GM19351 (cell line): Measurements from ENCODE around the gene PCSK2.
A peak's percentile ranks its signal among the peaks of the same experiment; 100 is the strongest.

Source experiments
- ATAC-seq: cut with Tn5 transposase; IDR thresholded peaks from one replicate; pipeline ENCODE4 v1.9.1; 2021; ENCODE audit warnings: mild to moderate bottlenecking, moderate library complexity; ENCODE audit not compliant: unreplicated experiment

Gene PCSK2

GRCh38 chr20:17525132-17525531, 298.3 kb downstream of the PCSK2 start:
- ATAC-seq = no peak

- peak; percentile 78 for ATAC-seq
Measured at GRCh38 chr20:17525650-17526049, 298.8 kb downstream of the PCSK2 start.

GRCh38 chr20:17529586-17529985, 302.7 kb downstream of the PCSK2 start:
- no peak for ATAC-seq

- ATAC-seq = no peak
Measured at GRCh38 chr20:17530153-17530552, 303.3 kb downstream of the PCSK2 start.

- ATAC-seq = peak; percentile 60
Measured at GRCh38 chr20:17530716-17531664, 304.1 kb downstream of the PCSK2 start, which contains the start of gene BFSP1. BFSP1 (minus strand) TSS chr20:17531379; CDS start chr20:17531329, 50 bp downstream.

- ATAC-seq = no peak
Measured at GRCh38 chr20:17531665-17532025, 304.8 kb downstream of the PCSK2 start.

- no peak for ATAC-seq
Measured at GRCh38 chr20:17533396-17533795, 306.6 kb downstream of the PCSK2 start.

GRCh38 chr20:17534077-17534476, 307.2 kb downstream of the PCSK2 start:
- ATAC-seq = no peak
